Heart left ventricle (tissue), 16 donors: ENCODE measurements around the gene COL6A2. TPM values are rescaled to one million over a fixed set of nuclear protein-coding genes. Genes with fewer than 3 reads are reported as not detected.

Experiments
- ATAC-seq, 4 donors: fragments of 200-7000 bp; cut with Tn5 transposase; one replicate each; pipeline ENCODE4 v1.9.1; 2020 to 2022; ENCODE audit warnings: moderate library complexity in 4 of 4, mild to moderate bottlenecking in 3 of 4, moderate number of reproducible peaks in 1 of 4
- DNase-seq, 5 donors: peaks; one replicate each; pipeline ENCODE4 v3.0.0-alpha.2; 2020
- H3K27ac ChIP-seq, 12 donors: fragments of 200-600 bp; sonication (generic) in 4 of 12; one replicate each; pipeline versions ENCODE4 v1.5.0 to v1.8.0; 2016 to 2022; ENCODE audit warnings: mild to moderate bottlenecking in 2 of 12
- H3K27me3 ChIP-seq, 9 donors: fragments of 200-600 bp; sonication (generic) in 2 of 9; one replicate each; pipeline versions ENCODE4 v1.5.1 to v1.8.0; 2016 to 2022; ENCODE audit warnings: mild to moderate bottlenecking in 3 of 9
- H3K36me3 ChIP-seq, 9 donors: fragments of 200-600 bp; sonication (generic) in 2 of 9; one replicate each; pipeline versions ENCODE4 v1.5.0 to v1.8.0; 2018 to 2022; ENCODE audit warnings: mild to moderate bottlenecking in 2 of 9
- H3K4me1 ChIP-seq, 12 donors: fragments of 200-600 bp; sonication (generic) in 4 of 12; one replicate each; pipeline versions ENCODE4 v1.5.0 to v1.8.0; 2016 to 2022; ENCODE audit warnings: mild to moderate bottlenecking in 3 of 12
- H3K4me3 ChIP-seq, 12 donors: fragments of 200-600 bp; sonication (generic) in 4 of 12; one replicate each; pipeline versions ENCODE4 v1.5.0 to v1.8.0; 2017 to 2022; ENCODE audit warnings: mild to moderate bottlenecking in 9 of 12, moderate library complexity in 4 of 12
- H3K9me3 ChIP-seq, 12 donors: fragments of 200-600 bp; sonication (generic) in 4 of 12; one replicate each; pipeline versions ENCODE4 v1.5.0 to v1.8.0; 2016 to 2022; ENCODE audit warnings: mild to moderate bottlenecking in 1 of 12
- POLR2A ChIP-seq, 2 donors: fragments of 450-650 bp; IDR thresholded peaks; one replicate each; pipeline ENCODE4 v1.6.1; 2017; ENCODE audit warnings: antibody characterized with exemption in 2 of 2, mild to moderate bottlenecking in 2 of 2, moderate library complexity in 2 of 2
- WGBS, 4 donors: extraction: QIAGEN DNeasy Blood & Tissue Kit in 2 of 4; methylation state at CpG; one replicate each; pipeline versions ENCODE4 v1.1.5 to v1.1.7; 2013 to 2018; 5-methylcytosine and 5-hydroxymethylcytosine counted together
- intact Hi-C, 10 donors: fragments of 100-400 bp; cut with DNase I; formaldehyde crosslinking; loops; one replicate each; pipeline versions ENCODE4 v1.11.1 to v1.14.2; 2022
- polyA plus RNA-seq, 2 donors: library from polyadenylated mRNA; stranded (reverse); fragments of 200-250 nt; gene quantifications; one replicate each; pipeline ENCODE4 v1.2.3, GENCODE V29; 2013
- total RNA-seq, 9 donors: library from RNA; depleted of rRNA in 2 of 9; stranded (reverse); fragments of >200 nt in 2 of 9; fragmentation: NEBNext Ultra II Directional in 3 of 9; extraction: Animal tissue kit (Norgen Biotek cat#: 25700) in 3 of 9; gene quantifications; one replicate each; pipeline versions ENCODE4 v1.1.0 to v1.2.4, GENCODE V29; 2016 to 2023
- TF ChIP-seq, protein P1 (sequence below), 12 donors: fragments of 200-600 bp; sonication (generic) in 4 of 12; IDR thresholded peaks; one replicate each; pipeline versions ENCODE4 v1.5.0 to v1.8.0; 2018 to 2022; ENCODE audit warnings: antibody characterized with exemption in 12 of 12, mild to moderate bottlenecking in 5 of 12
- donor health status: ischemic (EF 13 %, LVEDD 7.1; RV severe dilation, severe dysfunction).
- donor health status: healthy with polysubstance abuse.
- donor health status: DM: no; HTN: yes; CAD: no.
- donor health status: DM: no; HTN: no; CAD: no.
- donor health status: ischemic (EF 25% LVEDD 6.9; RV normal size, moderate dysfunction).
- donor health status: ischemic (EF 25% LVEDD 5.7; RV mildly dilated, moderate dysfunction).
- donor health status: healthy.
- donor health status: DM: yes; HTN: yes; CAD: no.
- donor health status: ischemic (EF 35%, LVEDD 5.7; RV mildly dilated, moderate dysfunction).
- donor health status: nonischemic (EF 11% LVEDD 7.7; RV severe dilation, severe dysfunction).
- donor health status: DM: yes; HTN: yes; CAD: no.
- donor health status: PGD.
- donor health status: ischemic (EF 29% LVEDD 5.4; RV normal size, mild dysfunction).
- donor health status: nonischemic (EF 23%, LVEDD 6.1; RV moderate dilation, normal function).

Gene COL6A2
- total and polyA plus RNA-seq, 11 donors = 118 to 484 (median 158) TPM

DNA sequence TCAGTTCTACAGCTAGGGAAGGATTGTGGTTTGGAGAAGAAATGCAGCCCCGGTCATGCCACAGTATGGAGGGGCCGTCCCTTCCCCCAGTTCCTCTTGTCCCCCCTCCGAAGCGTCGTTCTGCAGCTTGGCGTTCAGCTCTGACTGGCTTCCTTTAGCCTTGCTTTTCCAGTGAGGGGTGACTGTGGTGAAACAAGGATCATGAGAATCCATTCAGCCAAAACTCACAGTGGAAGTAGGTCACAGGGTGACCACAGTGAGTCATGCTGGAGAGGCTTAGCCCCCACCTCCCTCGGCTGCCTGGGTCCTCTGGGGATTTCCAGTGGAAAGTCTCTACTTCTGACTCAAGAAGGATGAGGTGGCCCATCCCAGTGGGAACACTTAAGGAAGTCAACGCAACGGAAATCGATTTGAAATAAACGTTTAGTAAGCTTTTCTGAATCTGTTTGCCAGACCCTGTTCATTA, 37.3 kb upstream of the COL6A2 start:
- H3K4me3 ChIP-seq = no peak overlapping the region
- WGBS, 4 donors = 59 to 66% (median 64%) methylated on average over 11 of the region's 11 CpGs
- H3K27me3 ChIP-seq = peaks cover 0 to 7% (median 0%) of the 10 kb centered on the region in 9 donors
- H3K9me3 ChIP-seq = peaks cover 0 to 25% (median 3%) of the 10 kb centered on the region in 12 donors
- TF ChIP-seq POLR2A (IDR thresholded peaks at IDR 0.05) = no peak
- TF ChIP-seq, protein P1, sequence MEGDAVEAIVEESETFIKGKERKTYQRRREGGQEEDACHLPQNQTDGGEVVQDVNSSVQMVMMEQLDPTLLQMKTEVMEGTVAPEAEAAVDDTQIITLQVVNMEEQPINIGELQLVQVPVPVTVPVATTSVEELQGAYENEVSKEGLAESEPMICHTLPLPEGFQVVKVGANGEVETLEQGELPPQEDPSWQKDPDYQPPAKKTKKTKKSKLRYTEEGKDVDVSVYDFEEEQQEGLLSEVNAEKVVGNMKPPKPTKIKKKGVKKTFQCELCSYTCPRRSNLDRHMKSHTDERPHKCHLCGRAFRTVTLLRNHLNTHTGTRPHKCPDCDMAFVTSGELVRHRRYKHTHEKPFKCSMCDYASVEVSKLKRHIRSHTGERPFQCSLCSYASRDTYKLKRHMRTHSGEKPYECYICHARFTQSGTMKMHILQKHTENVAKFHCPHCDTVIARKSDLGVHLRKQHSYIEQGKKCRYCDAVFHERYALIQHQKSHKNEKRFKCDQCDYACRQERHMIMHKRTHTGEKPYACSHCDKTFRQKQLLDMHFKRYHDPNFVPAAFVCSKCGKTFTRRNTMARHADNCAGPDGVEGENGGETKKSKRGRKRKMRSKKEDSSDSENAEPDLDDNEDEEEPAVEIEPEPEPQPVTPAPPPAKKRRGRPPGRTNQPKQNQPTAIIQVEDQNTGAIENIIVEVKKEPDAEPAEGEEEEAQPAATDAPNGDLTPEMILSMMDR (IDR thresholded peaks at IDR 0.05) = no peak
- DNase-seq (peak; percentile 82 to 88 (median 84)), ATAC-seq (peak; percentile 48 to 75 (median 72))
- H3K4me1 ChIP-seq = peaks cover 0 to 38% (median 25%) of the 10 kb centered on the region in 12 donors
- intact Hi-C loops = loop anchor here in 2 of 10 donors (1.0 to 10.0 kb wide), 2 partner anchors 23 to 86 kb away; no protein-coding TSS in a partner anchor
- H3K36me3 ChIP-seq = no peaks in the 10 kb centered on the region
- peak overlapping the region; percentile 46 to 94 (median 80) for H3K27ac ChIP-seq

DNA sequence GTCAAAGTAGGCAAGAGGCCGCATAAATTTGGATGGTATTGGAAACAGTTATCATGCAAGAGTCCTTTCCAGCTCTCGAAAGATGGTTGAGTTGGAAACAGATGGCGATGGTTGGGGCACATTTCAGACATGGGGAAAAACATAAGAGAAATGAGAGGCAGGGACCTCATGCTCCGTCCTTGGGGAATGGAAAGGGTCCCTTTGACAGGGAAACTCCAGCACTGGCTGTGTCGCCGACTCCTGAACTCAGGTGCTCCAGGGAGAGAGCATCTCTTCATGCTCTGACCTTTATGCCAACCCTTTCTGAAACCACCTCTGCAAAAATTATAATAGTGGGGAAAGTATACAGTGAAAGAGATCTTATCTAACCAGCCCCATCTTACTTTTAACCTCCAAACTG, 36.8 kb upstream of the COL6A2 start:
- intact Hi-C loops = loop anchor here in 1 of 10 donors (10.0 kb wide), 1 partner anchor 86 kb away; no protein-coding TSS in a partner anchor

DNA sequence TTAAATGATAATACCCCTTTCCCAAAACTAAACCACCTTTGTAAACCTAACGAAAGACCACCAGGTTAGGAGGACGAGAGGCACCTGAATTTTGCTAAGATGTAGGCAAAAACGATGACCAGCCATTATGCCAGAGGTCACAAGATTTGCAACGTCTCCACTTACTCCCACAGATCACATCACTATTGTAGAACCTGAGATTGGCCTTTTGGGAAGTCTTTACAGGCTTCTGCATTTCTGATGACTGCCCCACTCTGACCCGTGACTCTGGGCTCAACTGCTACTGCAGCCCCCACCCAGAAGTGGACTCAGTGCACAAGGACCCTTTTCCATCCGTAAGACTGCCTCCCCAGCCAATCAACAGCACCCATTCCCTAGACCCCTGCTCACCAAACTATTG, 36.4 kb upstream of the COL6A2 start:
- no peak overlapping the region for H3K4me3 ChIP-seq
- peaks cover 0 to 10% (median 0%) of the 10 kb centered on the region in 9 donors for H3K27me3 ChIP-seq
- peak overlapping the region in 11 of 12 donors; percentile 63 to 92 (median 79) for H3K27ac ChIP-seq
- peaks cover 0 to 40% (median 26%) of the 10 kb centered on the region in 12 donors for H3K4me1 ChIP-seq
- TF ChIP-seq POLR2A (IDR thresholded peaks at IDR 0.05) = no peak
- TF ChIP-seq, protein P1 (IDR thresholded peaks at IDR 0.05) = no peak
- DNase-seq = peak in 1 of 5 donors; percentile 10
- WGBS, 4 donors = 70 to 88% (median 84%) methylated on average over 6 of the region's 6 CpGs
- intact Hi-C loops = loop anchor here in 1 of 10 donors (10.0 kb wide), 1 partner anchor 87 kb away; no protein-coding TSS in a partner anchor
- ATAC-seq = no peak
- H3K36me3 ChIP-seq = no peaks in the 10 kb centered on the region
- H3K9me3 ChIP-seq = peaks cover 0 to 25% (median 3%) of the 10 kb centered on the region in 12 donors

More for the DNA sequence above, 36.8 kb upstream of the COL6A2 start:
- no peak for TF ChIP-seq POLR2A (IDR thresholded peaks at IDR 0.05)
- TF ChIP-seq, protein P1 (IDR thresholded peaks at IDR 0.05) = no peak
- Histone ChIP-seq H3K27me3 (peaks cover 0 to 7% (median 0%) of the 10 kb centered on the region in 9 donors), H3K36me3 (no peaks in the 10 kb centered on the region), H3K9me3 (peaks cover 0 to 25% (median 3%) of the 10 kb centered on the region in 12 donors), H3K4me1 (peaks cover 0 to 38% (median 24%) of the 10 kb centered on the region in 12 donors), H3K27ac (peak overlapping the region; percentile 16 to 92 (median 78)), H3K4me3 (no peak overlapping the region)
- no peak for ATAC-seq
- 76 to 89% (median 83%) methylated on average over 6 of the region's 6 CpGs for WGBS, 4 donors
- DNase-seq = no peak

DNA sequence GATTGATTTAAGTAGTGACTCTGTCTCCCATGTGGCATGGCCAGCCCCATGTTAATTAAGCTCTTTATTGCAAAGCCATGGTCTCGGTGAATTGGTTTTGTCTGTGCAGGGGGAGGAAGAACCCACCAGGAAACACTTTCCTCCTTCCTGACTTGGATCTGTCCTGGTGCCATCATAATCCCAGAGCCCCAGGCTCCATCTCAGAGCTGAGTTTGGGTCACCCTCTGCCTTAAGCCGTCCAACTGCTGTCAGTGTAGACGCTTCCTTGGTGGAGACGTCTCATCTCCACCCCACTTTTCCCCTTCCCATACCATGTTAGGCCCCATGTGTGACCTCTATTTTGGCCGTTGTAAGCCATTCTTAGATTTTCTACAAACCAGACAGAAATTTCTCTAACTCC, 36.0 kb upstream of the COL6A2 start:
- H3K27ac ChIP-seq = peak overlapping the region in 6 of 12 donors; percentile 70 to 92 (median 80)
- intact Hi-C loops = loop anchor here in 1 of 10 donors (10.0 kb wide), 1 partner anchor 87 kb away; no protein-coding TSS in a partner anchor

More for the DNA sequence above, 36.0 kb upstream of the COL6A2 start:
- TF ChIP-seq, protein P1 (IDR thresholded peaks at IDR 0.05) = no peak
- TF ChIP-seq POLR2A (IDR thresholded peaks at IDR 0.05) = no peak
- Histone ChIP-seq H3K4me3 (no peak overlapping the region), H3K36me3 (no peaks in the 10 kb centered on the region), H3K9me3 (peaks cover 0 to 25% (median 3%) of the 10 kb centered on the region in 12 donors), H3K27me3 (peaks cover 0 to 10% (median 0%) of the 10 kb centered on the region in 9 donors), H3K4me1 (peaks cover 0 to 40% (median 26%) of the 10 kb centered on the region in 12 donors)
- DNase-seq = peak in 1 of 5 donors; percentile 10
- no peak for ATAC-seq
- WGBS, 4 donors = 83 to 95% (median 92%) methylated on average over 5 of the region's 5 CpGs
